Osteocyte (in vitro differentiated cells): ENCODE measurements around the gene DNMT3B. TPM values are rescaled to one million over a fixed set of nuclear protein-coding genes. Genes with fewer than 3 reads are reported as not detected.

Experiments
- DNase-seq: peaks from one replicate; pipeline ENCODE4 v3.0.0; 2021; ENCODE audit warnings: mixed read lengths; ENCODE audit not compliant: unreplicated experiment; ENCODE audit errors: extremely low spot score
- H3K27ac Mint-ChIP-seq: one replicate; pipeline ENCODE4 v1.8.0; 2021; ENCODE audit warnings: mild to moderate bottlenecking, mixed read lengths; ENCODE audit not compliant: unreplicated experiment
- H3K27me3 Mint-ChIP-seq: one replicate; pipeline ENCODE4 v1.8.0; 2021; ENCODE audit warnings: mixed read lengths; ENCODE audit not compliant: unreplicated experiment
- H3K36me3 Mint-ChIP-seq: one replicate; pipeline ENCODE4 v1.8.0; 2021; ENCODE audit warnings: mixed read lengths; ENCODE audit not compliant: unreplicated experiment
- H3K4me1 Mint-ChIP-seq: one replicate; pipeline ENCODE4 v1.8.0; 2021; ENCODE audit warnings: mixed read lengths; ENCODE audit not compliant: unreplicated experiment
- H3K4me3 Mint-ChIP-seq: one replicate; pipeline ENCODE4 v1.8.0; 2021; ENCODE audit warnings: mild to moderate bottlenecking, moderate library complexity, mixed read lengths; ENCODE audit not compliant: unreplicated experiment
- H3K9me3 Mint-ChIP-seq: one replicate; pipeline ENCODE4 v1.8.0; 2021; ENCODE audit warnings: mixed read lengths; ENCODE audit not compliant: unreplicated experiment
- total RNA-seq: library from RNA; stranded (reverse); gene quantifications from 2 replicates; pipeline ENCODE4 v1.2.1, GENCODE V29; 2021
- TF ChIP-seq, protein P1 (sequence below): fragments of 200-600 bp; sonication (generic); IDR thresholded peaks from 2 replicates; pipeline ENCODE4 v1.5.0; 2021; ENCODE audit warnings: antibody characterized with exemption, mild to moderate bottlenecking, moderate library complexity

Gene DNMT3B
- total RNA-seq, 1 donor from 2014 or later, result 2.9 TPM

DNA sequence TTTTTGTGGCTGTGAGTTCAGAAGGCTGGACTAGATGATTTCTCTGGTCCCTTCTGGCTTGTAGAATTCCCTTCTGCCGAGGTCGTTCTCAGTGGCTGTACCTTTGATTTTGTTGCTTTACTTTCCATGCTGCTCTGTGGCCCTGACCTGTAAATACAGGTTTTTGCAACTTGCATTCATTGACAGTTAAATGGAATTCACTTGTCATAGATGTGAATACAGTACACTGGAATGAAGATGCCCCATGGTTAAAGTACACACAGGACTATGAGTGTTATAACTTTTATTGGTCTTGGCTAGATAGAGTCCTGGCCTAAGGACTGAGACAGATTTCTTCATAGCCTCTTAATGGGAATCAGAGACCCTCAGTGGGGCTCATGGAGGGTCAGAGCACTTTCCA, 83.6 kb downstream of the DNMT3B start:
- Mint-ChIP-seq H3K27ac (no peak overlapping the region), H3K36me3 (peaks cover 52% of the 10 kb centered on the region)
- TF ChIP-seq, protein P1, sequence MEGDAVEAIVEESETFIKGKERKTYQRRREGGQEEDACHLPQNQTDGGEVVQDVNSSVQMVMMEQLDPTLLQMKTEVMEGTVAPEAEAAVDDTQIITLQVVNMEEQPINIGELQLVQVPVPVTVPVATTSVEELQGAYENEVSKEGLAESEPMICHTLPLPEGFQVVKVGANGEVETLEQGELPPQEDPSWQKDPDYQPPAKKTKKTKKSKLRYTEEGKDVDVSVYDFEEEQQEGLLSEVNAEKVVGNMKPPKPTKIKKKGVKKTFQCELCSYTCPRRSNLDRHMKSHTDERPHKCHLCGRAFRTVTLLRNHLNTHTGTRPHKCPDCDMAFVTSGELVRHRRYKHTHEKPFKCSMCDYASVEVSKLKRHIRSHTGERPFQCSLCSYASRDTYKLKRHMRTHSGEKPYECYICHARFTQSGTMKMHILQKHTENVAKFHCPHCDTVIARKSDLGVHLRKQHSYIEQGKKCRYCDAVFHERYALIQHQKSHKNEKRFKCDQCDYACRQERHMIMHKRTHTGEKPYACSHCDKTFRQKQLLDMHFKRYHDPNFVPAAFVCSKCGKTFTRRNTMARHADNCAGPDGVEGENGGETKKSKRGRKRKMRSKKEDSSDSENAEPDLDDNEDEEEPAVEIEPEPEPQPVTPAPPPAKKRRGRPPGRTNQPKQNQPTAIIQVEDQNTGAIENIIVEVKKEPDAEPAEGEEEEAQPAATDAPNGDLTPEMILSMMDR, result no peak

DNA sequence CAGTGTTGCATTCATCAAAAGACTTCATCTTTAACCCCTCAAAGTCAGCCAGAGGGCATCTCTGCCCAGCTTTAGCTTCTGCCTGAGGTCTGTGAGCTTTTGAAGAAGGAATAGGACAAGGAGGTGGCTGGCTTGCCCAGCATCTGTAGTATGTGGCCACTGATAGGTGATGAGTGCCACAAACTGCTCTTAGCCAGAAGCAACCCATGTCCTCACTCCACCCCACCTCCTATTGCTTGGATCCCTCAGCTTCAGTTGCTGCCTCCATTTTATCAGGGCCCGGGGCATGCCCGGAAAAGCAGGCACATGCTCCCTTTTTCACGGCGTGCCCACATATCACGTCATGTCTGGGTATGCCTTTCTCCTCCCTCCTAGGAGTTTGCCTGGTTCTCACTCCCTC, 84.7 kb downstream of the DNMT3B start:
- no peak for DNase-seq
- TF ChIP-seq, protein P1, result no peak
- Mint-ChIP-seq H3K27ac (no peak overlapping the region), H3K4me1 (no peaks in the 10 kb centered on the region), H3K4me3 (no peak overlapping the region), H3K36me3 (peaks cover 52% of the 10 kb centered on the region), H3K27me3 (no peaks in the 10 kb centered on the region), H3K9me3 (no peaks in the 10 kb centered on the region)

More for the DNA sequence above, 83.6 kb downstream of the DNMT3B start:
- Mint-ChIP-seq H3K4me1 (no peaks in the 10 kb centered on the region), H3K4me3 (no peak overlapping the region), H3K27me3 (no peaks in the 10 kb centered on the region), H3K9me3 (no peaks in the 10 kb centered on the region)
- DNase-seq, result no peak

DNA sequence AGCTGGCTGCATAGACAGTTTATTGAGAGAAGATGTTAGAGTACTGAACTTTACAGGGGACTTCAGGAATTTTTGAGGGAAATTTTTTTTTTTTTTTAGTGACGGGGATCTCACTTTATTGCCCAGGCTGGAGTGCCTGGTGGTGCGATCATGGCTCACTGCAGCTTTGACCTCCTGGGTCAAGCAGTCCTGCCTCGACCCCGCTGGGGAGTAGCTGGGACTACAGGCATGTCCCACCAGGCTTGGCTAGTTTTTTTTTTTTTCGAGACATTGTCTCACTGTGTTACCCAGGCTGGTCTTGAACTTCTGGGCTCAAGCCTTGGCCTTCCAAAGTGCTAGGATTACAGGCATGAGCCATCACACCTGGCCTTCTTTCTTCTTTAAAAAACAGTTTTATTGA, 85.8 kb downstream of the DNMT3B start:
- H3K36me3 Mint-ChIP-seq, result peaks cover 51% of the 10 kb centered on the region
- TF ChIP-seq, protein P1, result no peak
- H3K4me3 Mint-ChIP-seq, result no peak overlapping the region
- DNase-seq, result no peak
- no peak overlapping the region for H3K27ac Mint-ChIP-seq
- H3K27me3 Mint-ChIP-seq, result no peaks in the 10 kb centered on the region
- no peaks in the 10 kb centered on the region for H3K9me3 Mint-ChIP-seq
- no peaks in the 10 kb centered on the region for H3K4me1 Mint-ChIP-seq

DNA sequence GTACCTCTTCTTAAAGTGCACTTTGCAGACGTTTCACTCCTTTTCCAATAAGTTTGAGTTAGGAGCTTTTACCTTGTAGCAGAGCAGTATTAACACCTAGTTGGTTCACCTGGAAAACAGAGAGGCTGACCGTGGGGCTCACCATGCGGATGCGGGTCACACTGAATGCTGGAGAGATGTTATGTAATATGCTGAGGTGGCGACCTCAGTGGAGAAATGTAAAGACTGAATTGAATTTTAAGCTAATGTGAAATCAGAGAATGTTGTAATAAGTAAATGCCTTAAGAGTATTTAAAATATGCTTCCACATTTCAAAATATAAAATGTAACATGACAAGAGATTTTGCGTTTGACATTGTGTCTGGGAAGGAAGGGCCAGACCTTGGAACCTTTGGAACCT, 86.7 kb downstream of the DNMT3B start:
- Mint-ChIP-seq H3K4me3 (no peak overlapping the region), H3K27ac (no peak overlapping the region), H3K9me3 (no peaks in the 10 kb centered on the region), H3K36me3 (peaks cover 54% of the 10 kb centered on the region), H3K4me1 (no peaks in the 10 kb centered on the region), H3K27me3 (no peaks in the 10 kb centered on the region)
- DNase-seq, result no peak
- TF ChIP-seq, protein P1, result no peak

DNA sequence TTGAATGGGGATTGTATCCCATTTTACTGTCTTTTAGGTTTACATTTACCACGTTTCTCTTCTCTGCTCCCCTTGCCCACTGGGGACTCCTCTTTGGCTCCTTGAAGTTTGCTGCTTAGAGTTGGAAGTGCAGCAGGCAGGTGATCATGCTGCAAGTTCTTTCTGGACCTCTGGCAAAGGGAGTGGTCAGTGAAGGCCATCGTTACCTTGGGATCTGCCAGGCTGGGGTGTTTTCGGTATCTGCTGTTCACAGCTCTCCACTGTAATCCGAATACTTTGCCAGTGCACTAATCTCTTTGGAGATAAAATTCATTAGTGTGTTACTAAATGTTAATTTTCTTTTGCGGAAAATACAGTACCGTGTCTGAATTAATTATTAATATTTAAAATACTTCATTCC, 87.4 kb downstream of the DNMT3B start:
- Mint-ChIP-seq H3K4me3 (no peak overlapping the region), H3K27me3 (no peaks in the 10 kb centered on the region), H3K9me3 (no peaks in the 10 kb centered on the region), H3K36me3 (peaks cover 51% of the 10 kb centered on the region), H3K27ac (no peak overlapping the region), H3K4me1 (no peaks in the 10 kb centered on the region)
- DNase-seq, result no peak
- TF ChIP-seq, protein P1, result no peak
